ENCODE data around the gene PFKP.

GRCh38 chr10:3185386-3185785 is 118.0 kb downstream of the PFKP start:
- TF ChIP-seq CTCF (IDR thresholded peaks at IDR 0.05; ENCODE audit: low read depth, low read length) (no peak), MAX (IDR thresholded peaks at IDR 0.05; ENCODE audit: low read depth, low read length) (no peak), POLR2A (IDR thresholded peaks at IDR 0.05; ENCODE audit: extremely low read depth, insufficient read length) (no peak)

Data from NB4 (cell line).